ENCODE measurements around the gene RUNX2. TPM values are rescaled to one million over a fixed set of nuclear protein-coding genes. Genes with fewer than 3 reads are reported as not detected.

The RUNX2 gene
- total and polyA plus RNA-seq, 2 experiments from 2014 or later: 4.4 to 5.2 TPM

DNA sequence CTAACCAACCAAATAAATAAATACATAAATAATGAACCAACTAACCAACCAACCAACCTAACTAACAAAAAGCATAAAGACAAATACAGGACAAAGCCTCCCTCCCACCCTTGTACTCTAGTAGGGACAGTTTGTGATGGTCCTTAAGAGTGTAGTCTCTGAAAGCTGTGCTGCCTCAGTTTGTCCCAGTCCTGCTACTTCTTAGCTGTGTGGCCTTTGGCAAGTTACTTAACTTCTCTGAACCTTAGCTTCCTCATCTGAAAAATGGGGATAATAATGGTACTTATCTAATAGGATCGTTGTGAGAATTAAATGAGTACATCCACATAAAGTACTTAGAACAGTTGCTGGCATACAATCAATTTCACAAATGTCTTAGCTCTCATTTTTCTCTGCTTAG is 282.2 kb downstream of the RUNX2 start:
- Histone ChIP-seq H3K9me3 (ENCODE audit: low read depth) (no peaks in the 10 kb centered on the region), H3K36me3 (ENCODE audit: low read depth) (no peaks in the 10 kb centered on the region), H3K4me3 (no peak overlapping the region), H3K79me2 (ENCODE audit: insufficient read depth) (no peaks in the 10 kb centered on the region), H3K4me2 (ENCODE audit: unreplicated experiment) (no peak overlapping the region), H4K20me1 (ENCODE audit: insufficient read depth) (no peaks in the 10 kb centered on the region), H3F3A (ENCODE audit: insufficient read depth) (peaks cover 3% of the 10 kb centered on the region; the same call in 1 of the 2 replicates), H3K9ac (no peak overlapping the region), H3K4me1 (ENCODE audit: insufficient read depth) (peaks cover 24% of the 10 kb centered on the region), H3K9me2 (ENCODE audit: insufficient read depth) (no peaks in the 10 kb centered on the region), H3K27ac (no peak overlapping the region), H3K27me3 (replicated peaks; ENCODE audit: insufficient read depth) (no peaks in the 10 kb centered on the region), H2AFZ (no peak overlapping the region)
- TF ChIP-seq EZH2 (IDR thresholded peaks at IDR 0.05; ENCODE audit: insufficient read depth, poor library complexity, severe bottlenecking) (no peak), EZH2phosphoT487 (IDR thresholded peaks at IDR 0.05; ENCODE audit: insufficient read depth, low read depth) (no peak)
- in situ Hi-C loops (cut with MboI): no loop called here
- WGBS, 2 experiments (ENCODE audit: low coverage in 1 of 2, low lambda C conversion rate in 2 of 2, missing lambda C conversion rate in 2 of 2): 15 to 21% methylated on average over 1 of the region's 1 CpG
- DNase-seq: no peak

DNA sequence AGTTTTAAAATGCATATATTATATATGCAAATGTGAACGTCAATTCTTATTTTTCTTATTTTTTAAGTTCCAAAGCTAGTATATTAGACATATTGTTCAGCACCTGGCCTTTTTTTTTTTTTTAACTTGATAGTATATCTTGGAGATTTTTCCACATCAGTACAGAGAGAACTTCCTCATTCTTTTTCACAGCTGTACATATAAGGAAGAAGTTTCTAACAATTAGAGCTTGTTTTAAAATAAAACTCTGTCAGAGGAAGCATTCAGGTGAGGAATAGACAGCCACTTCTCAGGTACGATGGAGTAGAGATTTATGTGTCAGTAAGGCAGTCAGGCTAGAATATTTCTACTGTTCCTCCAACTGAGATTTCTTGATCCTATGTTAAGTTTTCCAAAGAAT is 282.7 kb downstream of the RUNX2 start:
- 96 to 97% methylated on average over 2 of the region's 2 CpGs for WGBS, 2 experiments (ENCODE audit: low coverage in 1 of 2, low lambda C conversion rate in 2 of 2, missing lambda C conversion rate in 2 of 2)
- Histone ChIP-seq H3K4me2 (ENCODE audit: unreplicated experiment) (no peak overlapping the region), H3K9ac (no peak overlapping the region), H3K4me3 (no peak overlapping the region), H3K79me2 (ENCODE audit: insufficient read depth) (no peaks in the 10 kb centered on the region), H3K4me1 (ENCODE audit: insufficient read depth) (peaks cover 24% of the 10 kb centered on the region), H3F3A (ENCODE audit: insufficient read depth) (peaks cover 3% of the 10 kb centered on the region; the same call in 1 of the 2 replicates), H4K20me1 (ENCODE audit: insufficient read depth) (no peaks in the 10 kb centered on the region), H3K9me2 (ENCODE audit: insufficient read depth) (no peaks in the 10 kb centered on the region), H2AFZ (no peak overlapping the region), H3K27ac (no peak overlapping the region), H3K36me3 (ENCODE audit: low read depth) (no peaks in the 10 kb centered on the region), H3K9me3 (ENCODE audit: low read depth) (no peaks in the 10 kb centered on the region), H3K27me3 (replicated peaks; ENCODE audit: insufficient read depth) (no peaks in the 10 kb centered on the region)
- no peak for TF ChIP-seq EZH2 (IDR thresholded peaks at IDR 0.05; ENCODE audit: insufficient read depth, poor library complexity, severe bottlenecking)
- TF ChIP-seq EZH2phosphoT487 (IDR thresholded peaks at IDR 0.05; ENCODE audit: insufficient read depth, low read depth): no peak
- in situ Hi-C loops (cut with MboI): no loop called here
- no peak for DNase-seq

DNA sequence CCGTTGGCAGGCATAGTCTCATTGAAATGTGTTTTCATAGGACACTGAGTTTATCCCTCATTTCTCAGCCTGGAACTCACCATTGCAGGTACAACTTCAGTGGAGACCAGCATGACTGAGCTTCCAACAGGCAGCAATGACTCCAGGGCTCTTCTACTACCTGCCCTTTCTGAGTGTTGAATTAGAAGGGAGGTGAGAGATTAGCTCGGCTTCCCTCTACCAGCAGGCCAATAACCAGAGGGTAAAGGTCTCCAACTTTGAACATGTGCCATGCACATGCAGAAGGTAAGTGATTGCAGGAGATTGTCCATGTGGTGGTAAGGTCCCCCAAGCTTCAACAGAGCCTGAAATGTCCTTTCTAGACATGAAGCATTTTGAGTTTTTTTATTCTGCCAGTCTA is 283.4 kb downstream of the RUNX2 start:
- Histone ChIP-seq H3F3A (ENCODE audit: insufficient read depth) (peaks cover 3% of the 10 kb centered on the region; the same call in 1 of the 2 replicates), H3K9me3 (ENCODE audit: low read depth) (no peaks in the 10 kb centered on the region), H2AFZ (no peak overlapping the region), H3K36me3 (ENCODE audit: low read depth) (no peaks in the 10 kb centered on the region), H3K27ac (no peak overlapping the region), H3K27me3 (replicated peaks; ENCODE audit: insufficient read depth) (no peaks in the 10 kb centered on the region), H3K4me3 (no peak overlapping the region), H3K4me1 (ENCODE audit: insufficient read depth) (peaks cover 24% of the 10 kb centered on the region), H3K9ac (no peak overlapping the region), H3K4me2 (ENCODE audit: unreplicated experiment) (no peak overlapping the region), H4K20me1 (ENCODE audit: insufficient read depth) (no peaks in the 10 kb centered on the region), H3K9me2 (ENCODE audit: insufficient read depth) (no peaks in the 10 kb centered on the region), H3K79me2 (ENCODE audit: insufficient read depth) (no peaks in the 10 kb centered on the region)
- TF ChIP-seq EZH2phosphoT487 (IDR thresholded peaks at IDR 0.05; ENCODE audit: insufficient read depth, low read depth): no peak
- no peak for TF ChIP-seq EZH2 (IDR thresholded peaks at IDR 0.05; ENCODE audit: insufficient read depth, poor library complexity, severe bottlenecking)
- in situ Hi-C loops (cut with MboI): no loop called here
- no peak for DNase-seq
- WGBS, 2 experiments (ENCODE audit: low coverage in 1 of 2, low lambda C conversion rate in 2 of 2, missing lambda C conversion rate in 2 of 2): 94 to 95% methylated on average over 2 of the region's 2 CpGs

DNA sequence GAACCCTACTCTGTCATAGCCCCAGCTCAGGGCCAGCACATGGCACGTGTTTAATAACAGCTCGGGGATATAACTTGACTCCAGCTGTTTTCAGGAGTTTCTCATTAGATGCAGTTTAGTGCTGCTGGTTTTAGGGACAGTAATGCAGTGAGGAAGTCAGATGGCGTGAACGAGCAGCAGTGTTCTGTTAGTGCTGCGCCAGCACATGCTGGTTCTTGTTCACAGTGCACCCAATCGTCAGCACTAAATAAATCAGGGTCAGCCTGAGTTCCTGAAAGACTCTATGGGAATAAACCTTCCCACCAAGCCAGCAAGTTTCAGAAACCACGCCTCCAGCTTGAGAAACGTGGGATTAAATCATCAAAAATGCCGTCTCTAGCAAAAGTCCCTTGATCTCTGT is 285.5 kb downstream of the RUNX2 start:
- peak overlapping the region; percentile 46 for H2AFZ ChIP-seq
- no peaks in the 10 kb centered on the region for H4K20me1 ChIP-seq (ENCODE audit: insufficient read depth)
- H3K9ac ChIP-seq: no peak overlapping the region
- H3K27ac ChIP-seq: peak overlapping the region; percentile 2; the same call in 1 of the 2 replicates
- no peaks in the 10 kb centered on the region for H3K36me3 ChIP-seq (ENCODE audit: low read depth)
- peak overlapping the region; percentile 19; the same call in 1 of the 2 replicates for H3K4me3 ChIP-seq
- no peaks in the 10 kb centered on the region for H3K79me2 ChIP-seq (ENCODE audit: insufficient read depth)
- H3K9me2 ChIP-seq (ENCODE audit: insufficient read depth): no peaks in the 10 kb centered on the region
- no peak for TF ChIP-seq EZH2phosphoT487 (IDR thresholded peaks at IDR 0.05; ENCODE audit: insufficient read depth, low read depth)
- TF ChIP-seq EZH2 (IDR thresholded peaks at IDR 0.05; ENCODE audit: insufficient read depth, poor library complexity, severe bottlenecking): no peak
- no peaks in the 10 kb centered on the region for H3K9me3 ChIP-seq (ENCODE audit: low read depth)
- no peaks in the 10 kb centered on the region for H3K27me3 ChIP-seq (replicated peaks; ENCODE audit: insufficient read depth)
- DNase-seq: peak; percentile 80
- 10 to 11% methylated on average over 9 of the region's 9 CpGs for WGBS, 2 experiments (ENCODE audit: low coverage in 1 of 2, low lambda C conversion rate in 2 of 2, missing lambda C conversion rate in 2 of 2)
- no peaks in the 10 kb centered on the region for H3F3A ChIP-seq (ENCODE audit: insufficient read depth)
- in situ Hi-C loops (cut with MboI): no loop called here
- peaks cover 10% of the 10 kb centered on the region for H3K4me1 ChIP-seq (ENCODE audit: insufficient read depth)
- peak overlapping the region; percentile 38 for H3K4me2 ChIP-seq (ENCODE audit: unreplicated experiment)
